MM.1S (cell line): ENCODE results near the gene RABL3.

Experiments used
- DNase-seq: peaks from one replicate; pipeline ENCODE4 v3.0.0-alpha.2; 2015
- H2AFZ ChIP-seq: fragments of 300-600 bp; sonication (generic); 2 replicates; pipeline ENCODE4 v1.6.0; 2016; ENCODE audit warnings: antibody characterized with exemption, low read length
- H3F3A ChIP-seq: fragments of 300-600 bp; sonication (generic); 2 replicates; pipeline ENCODE4 v1.6.1; 2016; ENCODE audit warnings: mild to moderate bottlenecking, antibody characterized with exemption, low read length, moderate library complexity, mixed read lengths; ENCODE audit not compliant: insufficient read depth
- H3K27ac ChIP-seq: fragments of 300-600 bp; sonication (generic); 2 replicates; pipeline ENCODE4 v1.5.1; 2016; ENCODE audit warnings: mild to moderate bottlenecking, low read length
- H3K27me3 ChIP-seq: fragments of 300-600 bp; sonication (generic); replicated peaks from 2 replicates; pipeline ENCODE4 v1.6.0; 2016; ENCODE audit warnings: low read length; ENCODE audit not compliant: insufficient read depth
- H3K36me3 ChIP-seq: fragments of 300-600 bp; sonication (generic); replicated peaks from 2 replicates; pipeline ENCODE4 v1.6.1; 2016; ENCODE audit warnings: mild to moderate bottlenecking, low read length, mixed read lengths; ENCODE audit not compliant: insufficient read depth
- H3K4me1 ChIP-seq: fragments of 300-600 bp; sonication (generic); 2 replicates; pipeline ENCODE4 v1.6.1; 2016; ENCODE audit warnings: low read length, mixed read lengths
- H3K4me2 ChIP-seq: fragments of 300-600 bp; sonication (generic); 2 replicates; pipeline ENCODE4 v1.6.0; 2016; ENCODE audit warnings: low read depth, low read length
- H3K4me3 ChIP-seq: fragments of 300-600 bp; sonication (generic); 2 replicates; pipeline ENCODE4 v1.5.1; 2016; ENCODE audit warnings: low read length, mixed read lengths
- H3K79me2 ChIP-seq: fragments of 300-600 bp; sonication (generic); 2 replicates; pipeline ENCODE4 v1.6.1; 2016; ENCODE audit warnings: mixed run types, low read length, mixed read lengths
- H3K9ac ChIP-seq: fragments of 300-600 bp; sonication (generic); 2 replicates; pipeline ENCODE4 v1.6.1; 2016; ENCODE audit warnings: low read length, mixed read lengths
- H3K9me2 ChIP-seq: fragments of 300-600 bp; sonication (generic); replicated peaks from 2 replicates; pipeline ENCODE4 v1.6.1; 2016; ENCODE audit warnings: mild to moderate bottlenecking, low read length, mixed read lengths; ENCODE audit not compliant: insufficient read depth
- H3K9me3 ChIP-seq: fragments of 300-600 bp; sonication (generic); replicated peaks from 2 replicates; pipeline ENCODE4 v1.6.1; 2016; ENCODE audit warnings: mild to moderate bottlenecking, low read length, mixed read lengths; ENCODE audit not compliant: insufficient read depth
- H4K20me1 ChIP-seq: fragments of 300-600 bp; sonication (generic); 2 replicates; pipeline ENCODE4 v1.6.1; 2016; ENCODE audit warnings: mild to moderate bottlenecking, low read length, moderate library complexity, mixed read lengths; ENCODE audit not compliant: insufficient read depth
- CTCF ChIP-seq: fragments of 300-600 bp; sonication (generic); IDR thresholded peaks from 2 replicates; pipeline ENCODE4 v1.5.1; 2016; ENCODE audit warnings: antibody characterized with exemption, low read length, mixed read lengths
- EZH2 ChIP-seq: fragments of 300-600 bp; sonication (generic); optimal IDR thresholded peaks from 2 replicates; pipeline ENCODE3; 2017; ENCODE audit warnings: low read depth, mild to moderate bottlenecking, antibody characterized with exemption, low read length, mixed read lengths
- EZH2phosphoT487 ChIP-seq: fragments of 300-600 bp; sonication (generic); IDR thresholded peaks from 2 replicates; pipeline ENCODE4 v1.6.1; 2018; ENCODE audit warnings: antibody characterized with exemption, low read length

RABL3 gene

DNA sequence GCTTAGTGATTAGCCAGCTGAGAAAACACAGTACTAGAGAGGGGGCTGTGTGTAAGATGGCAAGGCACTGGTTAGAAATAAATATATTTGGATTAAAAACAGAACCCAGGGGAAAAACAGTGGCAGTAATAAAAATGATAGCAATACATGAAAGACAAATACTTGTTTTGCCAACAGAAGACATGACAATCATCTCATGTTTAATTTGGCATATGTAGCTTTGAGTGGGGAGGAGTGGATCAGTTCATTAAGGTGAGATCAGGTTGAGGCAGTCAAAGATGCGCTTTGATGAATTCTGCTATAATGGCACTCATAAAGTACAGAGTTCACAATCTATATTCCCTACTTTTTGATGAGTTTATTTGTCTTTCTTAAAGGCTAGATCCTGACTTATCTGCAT, 56.9 kb downstream of the RABL3 start:
- Histone ChIP-seq H3K9ac (no peak overlapping the region), H2AFZ (no peak overlapping the region), H3K4me2 (no peak overlapping the region), H4K20me1 (no peaks in the 10 kb centered on the region), H3K27me3 (no peaks in the 10 kb centered on the region), H3K9me2 (no peaks in the 10 kb centered on the region), H3F3A (no peaks in the 10 kb centered on the region), H3K36me3 (no peaks in the 10 kb centered on the region), H3K27ac (no peak overlapping the region), H3K4me3 (no peak overlapping the region), H3K9me3 (no peaks in the 10 kb centered on the region), H3K79me2 (no peaks in the 10 kb centered on the region), H3K4me1 (no peaks in the 10 kb centered on the region)
- no peak for DNase-seq
- TF ChIP-seq EZH2phosphoT487 (no peak), CTCF (no peak), EZH2 (no peak)

- no peak overlapping the region for H3K4me2 ChIP-seq
- no peak overlapping the region for H3K27ac ChIP-seq
- H2AFZ ChIP-seq: no peak overlapping the region
- no peaks in the 10 kb centered on the region for H3K4me1 ChIP-seq
- H3K36me3 ChIP-seq: no peaks in the 10 kb centered on the region
- H3K9me2 ChIP-seq: no peaks in the 10 kb centered on the region
- TF ChIP-seq EZH2phosphoT487 (no peak), EZH2 (no peak), CTCF (no peak)
- no peak overlapping the region for H3K9ac ChIP-seq
- no peaks in the 10 kb centered on the region for H3K79me2 ChIP-seq
- no peaks in the 10 kb centered on the region for H3F3A ChIP-seq
- no peaks in the 10 kb centered on the region for H3K27me3 ChIP-seq
- no peak overlapping the region for H3K4me3 ChIP-seq
- no peak for DNase-seq
- no peaks in the 10 kb centered on the region for H3K9me3 ChIP-seq
- no peaks in the 10 kb centered on the region for H4K20me1 ChIP-seq
Observed at GRCh38 chr3:120684896-120685295, 57.4 kb downstream of the RABL3 start.

DNA sequence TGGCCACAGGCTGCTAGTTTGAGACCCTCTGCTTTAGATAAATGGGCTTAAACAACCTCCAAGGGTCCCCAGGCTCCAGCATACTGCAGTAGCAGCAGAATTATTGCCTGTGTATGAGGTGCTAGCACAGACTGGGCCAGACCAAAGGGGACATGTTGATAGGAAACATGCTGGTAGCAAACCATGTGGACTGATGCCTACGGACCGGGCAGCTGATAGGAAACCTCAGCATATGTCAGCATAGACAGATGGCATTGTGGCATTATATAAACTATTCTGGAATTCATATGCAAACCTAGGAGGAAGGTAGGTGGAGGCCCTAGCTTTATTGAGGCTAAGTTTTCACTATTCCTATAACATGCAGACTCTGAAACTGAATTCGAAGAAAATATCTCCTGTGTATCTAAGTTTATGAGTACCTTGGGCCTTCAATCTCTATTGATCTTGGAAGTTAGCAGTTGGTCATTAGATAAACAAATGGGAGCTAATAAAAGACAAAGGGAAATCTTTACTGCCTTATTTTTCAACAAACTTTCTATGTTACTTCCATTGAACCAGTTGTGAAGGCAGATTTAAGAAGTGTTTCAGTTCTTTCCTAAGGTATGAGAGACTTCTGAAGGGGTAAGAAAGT, 58.5 kb downstream of the RABL3 start:
- no peaks in the 10 kb centered on the region for H4K20me1 ChIP-seq
- H3K4me1 ChIP-seq: no peaks in the 10 kb centered on the region; the same call in 1 of the 2 replicates
- H3K9me2 ChIP-seq: no peaks in the 10 kb centered on the region
- no peak for TF ChIP-seq EZH2
- TF ChIP-seq CTCF: no peak
- TF ChIP-seq EZH2phosphoT487: no peak
- H2AFZ ChIP-seq: no peak overlapping the region
- no peaks in the 10 kb centered on the region for H3K79me2 ChIP-seq
- H3F3A ChIP-seq: no peaks in the 10 kb centered on the region
- H3K4me3 ChIP-seq: no peak overlapping the region
- no peaks in the 10 kb centered on the region for H3K9me3 ChIP-seq
- H3K36me3 ChIP-seq: no peaks in the 10 kb centered on the region
- H3K4me2 ChIP-seq: no peak overlapping the region
- H3K27me3 ChIP-seq: no peaks in the 10 kb centered on the region
- no peak for DNase-seq
- no peak overlapping the region for H3K9ac ChIP-seq
- H3K27ac ChIP-seq: no peak overlapping the region
